Measurements from ENCODE around the gene PPP2R3B.
"Not testable (repeated sequence)": the region's sequence is repeated elsewhere in the genome, so short reads cannot be mapped to it uniquely, and the experiment has no call there.

PPP2R3B gene

DNA sequence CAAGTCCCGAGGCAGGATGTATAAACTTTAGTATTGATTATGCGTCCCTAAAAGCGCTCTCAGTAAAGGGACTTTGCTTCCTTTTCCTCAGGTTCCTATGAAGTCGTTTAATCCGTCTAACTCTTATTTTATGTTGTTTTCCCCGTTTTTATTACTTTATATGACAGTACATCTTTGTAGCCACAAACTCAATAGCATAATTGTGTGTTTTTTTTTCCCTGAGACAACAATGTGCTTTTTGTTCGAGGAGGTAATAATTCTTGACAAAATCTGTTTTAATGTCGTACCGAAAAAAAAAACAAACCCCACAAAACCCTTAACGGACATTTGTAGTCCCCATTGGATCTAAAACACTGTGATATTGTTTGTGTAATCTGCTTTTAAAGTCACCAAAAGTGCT is 17.9 kb upstream of the PPP2R3B start:
- no peak for DNase-seq

DNA sequence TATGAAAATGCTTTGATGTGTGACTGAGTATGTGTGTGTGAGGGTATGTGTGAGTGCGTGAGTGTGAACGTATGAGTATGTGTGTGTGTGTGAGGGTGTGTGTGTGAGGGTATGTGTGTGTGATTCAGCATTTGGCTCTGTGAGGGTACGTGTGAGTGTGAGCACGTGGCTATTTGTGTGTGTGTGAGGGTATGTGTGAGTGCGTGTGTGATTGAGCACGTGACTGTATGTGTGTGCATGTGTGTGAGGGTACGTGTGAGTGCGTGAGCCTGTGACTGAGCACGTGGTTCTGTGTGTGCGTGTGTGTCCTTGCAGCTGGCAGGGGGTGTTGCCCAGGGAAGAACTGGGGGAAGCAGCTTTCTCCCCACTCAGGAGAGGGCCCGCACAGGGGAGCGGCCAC is 16.1 kb upstream of the PPP2R3B start:
- no peak for DNase-seq

DNA sequence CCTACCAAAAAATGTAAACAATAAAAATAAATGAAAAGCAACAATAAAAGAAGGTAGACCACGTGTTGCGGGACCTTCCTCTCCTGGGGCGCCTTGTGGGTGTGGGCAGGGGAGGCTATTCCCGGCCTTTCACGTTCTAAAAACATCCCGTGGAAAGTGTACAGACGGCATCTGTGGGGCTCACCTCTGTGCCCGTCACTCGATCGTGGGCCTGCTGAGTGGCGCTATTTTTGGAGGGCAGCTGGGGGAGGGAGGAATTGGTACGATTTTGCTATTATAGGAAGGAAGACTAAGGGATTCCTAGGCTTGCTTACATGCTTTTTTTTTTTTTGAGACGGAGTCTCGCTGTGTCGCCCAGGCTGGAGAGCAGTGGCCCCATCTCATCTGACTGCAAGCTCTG is 13.6 kb upstream of the PPP2R3B start:
- no peak for DNase-seq

DNA sequence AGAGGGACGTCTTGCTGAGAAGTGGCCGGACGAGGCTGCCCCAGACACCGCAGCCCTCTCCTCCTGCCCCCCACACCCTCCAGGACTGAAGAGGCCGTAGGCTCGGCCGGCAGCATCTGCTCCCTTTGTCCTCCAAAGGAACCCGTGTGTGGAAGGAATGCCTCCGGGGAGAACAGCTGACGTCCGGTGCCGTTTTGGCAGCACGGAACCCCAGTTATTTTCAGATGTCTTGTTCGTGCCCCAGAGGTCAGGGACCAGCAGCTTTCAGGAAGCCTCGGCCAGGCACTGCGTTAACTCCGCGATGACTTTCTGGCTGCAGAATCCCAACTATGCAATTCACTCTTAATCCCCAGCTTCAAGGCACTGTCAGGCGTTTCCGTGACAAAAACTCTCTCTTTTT is 10.9 kb upstream of the PPP2R3B start:
- peak; percentile 85 for DNase-seq

DNA sequence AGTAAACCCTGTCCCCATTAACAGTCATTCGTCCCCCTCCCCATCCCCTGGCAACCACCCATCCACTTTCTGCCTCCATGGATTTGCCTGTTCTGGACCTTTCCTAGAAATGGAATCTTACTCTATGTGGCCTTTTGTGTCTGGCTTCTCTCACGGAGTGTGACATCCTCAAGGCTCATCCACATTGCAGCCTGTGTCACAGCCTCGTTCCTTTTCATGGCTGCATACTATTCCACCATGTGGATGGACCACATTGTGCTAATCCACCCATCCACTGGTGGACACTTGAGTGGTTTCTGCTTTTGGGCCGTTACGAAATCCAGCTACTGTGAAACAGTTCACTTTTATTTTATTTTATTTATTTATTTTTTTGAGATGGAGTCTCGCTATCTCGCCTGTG is 8.1 kb upstream of the PPP2R3B start:
- no peak for DNase-seq

DNA sequence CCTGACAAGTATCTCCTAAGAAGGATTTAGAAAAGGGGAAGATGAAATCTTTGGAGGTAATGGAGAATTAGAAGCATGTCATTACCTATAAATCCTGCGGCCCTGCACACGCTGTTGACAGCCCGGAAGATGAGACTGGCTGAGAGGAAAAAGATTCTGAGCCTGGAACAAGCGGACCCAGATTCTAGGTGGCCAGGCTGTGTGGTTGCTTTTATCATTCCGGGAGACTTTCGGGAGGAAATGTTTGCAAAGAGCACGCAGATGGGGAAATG is 5.8 kb upstream of the PPP2R3B start:
- DNase-seq: no peak

DNA sequence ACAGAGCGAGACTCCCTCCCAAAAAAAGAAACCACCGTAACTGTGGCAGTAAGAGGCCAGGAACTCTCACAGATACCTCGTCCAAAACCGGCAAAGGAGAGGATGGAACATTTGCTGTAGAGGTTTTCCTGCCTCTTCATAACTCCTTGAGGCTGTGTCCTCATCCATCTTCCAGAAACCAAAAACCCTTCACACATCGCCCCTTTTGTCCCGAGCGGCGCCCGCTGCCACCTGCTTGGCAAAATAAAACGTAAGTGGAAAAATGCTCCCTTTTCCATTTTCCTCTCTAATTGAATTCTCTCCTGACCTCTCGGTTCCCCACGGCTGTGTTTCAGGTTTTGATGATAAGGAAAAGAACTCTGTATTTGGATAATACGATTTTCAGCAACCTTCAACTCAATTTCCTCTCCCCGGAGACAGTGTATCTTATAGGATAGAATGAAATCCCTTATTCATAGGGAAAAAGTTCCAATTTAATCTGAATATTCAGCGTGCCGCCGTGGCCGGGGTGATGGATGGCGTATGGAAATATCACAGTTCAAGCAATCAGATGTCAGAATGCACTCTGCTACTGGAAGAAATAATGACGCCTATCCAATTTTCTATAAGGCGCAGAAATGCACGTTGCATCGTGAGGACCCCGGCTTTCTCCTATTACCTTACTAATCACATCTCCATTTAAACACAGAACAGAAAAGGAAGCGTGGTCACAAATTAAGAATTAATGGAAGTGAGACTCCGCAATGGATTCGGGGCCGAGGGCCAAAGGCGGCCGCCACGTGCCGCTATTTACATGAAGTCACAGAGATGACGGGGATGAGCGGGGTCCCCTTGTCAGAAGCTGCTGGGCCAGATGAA is 5.2 kb upstream of the PPP2R3B start:
- DNase-seq: no peak

DNA sequence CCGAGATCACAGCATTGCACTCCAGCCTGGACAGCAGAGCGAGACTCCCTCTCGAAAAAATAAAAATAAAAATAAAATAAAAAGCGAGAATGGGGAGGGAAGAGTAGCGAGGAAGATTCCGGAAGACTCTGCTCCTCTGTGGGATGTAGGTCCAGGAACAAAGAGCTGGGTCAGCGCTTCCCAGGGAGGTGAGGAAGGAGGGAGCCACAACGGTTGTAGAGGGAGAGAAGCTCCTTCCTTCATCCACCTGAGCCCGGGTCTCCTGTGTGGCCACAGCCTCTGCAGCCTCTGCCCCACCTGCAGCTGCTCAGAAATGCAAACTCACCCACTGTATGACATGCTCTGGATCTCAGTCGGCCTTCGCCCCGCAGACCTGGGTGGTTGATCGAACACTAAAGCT is 3.8 kb upstream of the PPP2R3B start:
- no peak for DNase-seq

DNA sequence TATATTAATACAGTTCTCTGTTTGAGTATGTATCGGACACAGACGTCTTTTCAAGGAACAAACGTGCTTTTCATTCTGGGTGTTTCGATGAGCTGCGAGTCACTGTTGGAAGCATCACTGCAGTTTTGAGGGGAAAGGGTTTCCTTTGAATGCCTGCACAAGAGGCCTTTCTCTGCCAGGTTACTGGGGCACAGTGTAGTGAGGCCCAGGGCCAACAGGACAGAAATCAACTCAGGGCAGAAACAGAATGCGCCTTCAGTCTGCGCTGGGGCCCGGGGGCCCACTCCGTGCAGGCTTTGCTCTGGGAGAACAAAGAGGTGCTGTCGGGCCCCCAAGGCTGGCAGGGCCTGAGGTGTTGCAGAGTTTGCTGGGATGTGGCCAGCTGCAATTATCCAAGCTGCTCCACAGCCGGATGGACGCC is 2.3 kb upstream of the PPP2R3B start:
- peak; percentile 57 for DNase-seq

DNA sequence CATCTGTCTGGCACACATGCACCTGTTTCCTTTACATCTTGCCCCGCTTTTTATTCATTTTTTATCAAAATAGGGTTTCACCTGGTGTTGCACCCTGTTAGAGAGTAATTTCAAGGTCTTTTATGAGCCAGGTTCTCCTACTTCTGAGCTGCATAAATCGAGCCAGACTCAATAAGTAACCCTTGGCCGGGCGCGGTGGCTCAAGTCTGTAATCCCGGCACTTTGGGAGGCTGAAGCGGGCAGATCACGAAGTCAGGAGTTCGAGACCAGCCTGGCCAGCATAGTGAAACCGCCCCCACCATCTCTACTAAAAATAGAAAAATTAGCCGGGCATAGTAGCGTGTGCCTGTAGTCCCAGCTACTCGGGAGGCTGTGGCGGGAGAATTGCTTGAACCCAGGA is 1.0 kb upstream of the PPP2R3B start:
- no peak for DNase-seq

DNA sequence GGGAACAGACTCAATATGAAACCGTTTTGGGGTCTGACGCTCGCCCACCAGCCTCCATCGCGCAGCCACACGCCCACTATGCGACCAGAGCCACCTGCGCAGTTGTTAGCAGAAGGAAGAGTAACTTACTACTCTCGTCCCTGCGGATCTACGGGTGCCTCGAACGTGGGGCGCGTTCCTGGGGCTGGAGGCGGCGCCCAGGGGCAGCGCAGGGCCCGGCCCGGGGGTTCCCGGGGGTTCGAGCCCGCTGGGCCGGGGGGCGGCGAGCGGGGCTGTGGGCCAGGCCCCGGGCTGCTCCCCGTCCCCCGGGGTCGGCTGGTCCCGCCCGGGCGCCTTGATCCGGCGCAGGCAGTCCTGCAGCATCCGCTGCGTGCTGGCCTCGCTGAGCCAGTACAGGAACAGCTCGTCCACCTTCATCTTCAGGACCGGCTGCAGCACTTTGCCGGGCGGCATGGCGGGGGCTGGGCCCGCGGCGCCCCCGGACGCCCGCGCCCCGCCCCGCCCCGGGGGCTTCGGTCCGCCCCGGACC is 404 bp downstream of the PPP2R3B start:
- DNase-seq: no peak

DNA sequence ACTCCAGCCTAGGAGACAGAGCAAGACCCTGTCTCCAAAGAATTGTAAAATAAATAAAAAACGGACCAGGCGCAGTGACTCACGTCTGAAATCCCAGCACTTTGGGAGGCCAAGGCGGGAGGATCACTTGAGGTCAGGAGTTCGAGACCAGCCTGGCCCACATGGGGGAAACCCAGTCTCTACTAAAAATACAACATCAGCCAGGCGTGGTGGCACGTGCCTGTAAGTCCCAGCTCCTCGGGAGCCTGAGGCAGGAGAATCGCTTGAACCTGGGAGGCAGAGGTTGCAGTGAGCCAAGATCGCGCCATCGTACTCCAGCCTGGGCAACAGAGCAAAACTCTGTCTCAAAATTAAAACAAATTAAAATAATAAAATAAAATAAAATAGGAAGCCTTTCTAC is 971 bp downstream of the PPP2R3B start:
- not testable (repeated sequence) for DNase-seq

DNA sequence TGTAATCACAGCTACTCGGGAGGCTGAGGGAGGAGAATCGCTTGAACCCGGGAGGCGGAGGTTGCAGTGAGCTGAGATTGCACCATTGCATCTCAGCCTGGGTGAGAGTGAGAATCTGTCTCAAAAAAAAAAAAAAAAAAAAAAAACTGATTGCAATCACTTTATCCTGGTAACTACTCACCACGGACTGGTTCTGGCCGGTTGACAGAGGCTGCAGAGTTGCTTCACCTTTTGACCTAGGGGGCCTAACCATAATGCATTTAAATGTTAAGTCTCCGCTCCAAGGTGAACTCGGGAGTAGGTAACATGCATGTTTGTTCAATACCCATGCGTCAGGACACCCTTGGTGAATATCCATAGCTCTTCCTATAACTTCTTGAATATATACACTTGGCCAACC is 1.8 kb downstream of the PPP2R3B start:
- no peak for DNase-seq

DNA sequence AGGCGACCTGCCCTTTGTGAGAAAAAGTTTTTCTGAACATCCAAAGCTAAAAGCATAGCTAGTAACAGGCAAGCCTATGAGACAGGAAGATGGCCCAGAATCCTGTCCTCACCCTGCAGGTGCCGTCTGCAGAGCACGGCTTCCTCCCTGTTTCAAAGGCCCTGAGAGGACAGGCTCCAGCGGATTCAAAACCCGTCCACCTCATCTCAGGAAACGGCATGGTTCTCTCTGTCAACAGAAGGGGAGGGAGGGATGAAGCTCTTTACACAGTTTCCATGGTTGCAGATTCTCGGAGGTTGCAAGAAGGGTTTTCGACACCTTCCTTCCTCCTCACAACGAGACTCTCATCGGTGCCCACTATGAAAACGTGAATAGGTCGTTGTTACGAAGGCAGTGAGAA is 8.3 kb downstream of the PPP2R3B start:
- DNase-seq: no peak

DNA sequence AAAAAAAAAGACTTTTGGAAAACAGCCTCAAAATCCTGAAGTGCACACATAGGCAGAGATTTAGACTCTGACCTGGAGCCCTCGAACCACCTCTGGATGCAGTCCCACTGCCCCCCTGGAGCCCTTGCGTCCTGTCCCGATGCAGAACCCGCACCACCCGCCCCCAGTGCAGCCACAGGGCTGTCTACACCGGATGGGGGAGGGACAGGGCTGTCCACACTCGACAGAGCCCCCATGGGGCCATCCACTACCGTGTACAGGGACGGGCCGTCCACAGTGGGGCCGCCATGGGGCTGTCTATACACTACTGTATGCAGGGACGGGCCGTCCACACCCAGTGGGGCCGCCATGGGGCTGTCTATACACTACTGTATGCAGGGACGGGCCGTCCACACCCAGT is 10.5 kb downstream of the PPP2R3B start:
- not testable (repeated sequence) for DNase-seq

DNA sequence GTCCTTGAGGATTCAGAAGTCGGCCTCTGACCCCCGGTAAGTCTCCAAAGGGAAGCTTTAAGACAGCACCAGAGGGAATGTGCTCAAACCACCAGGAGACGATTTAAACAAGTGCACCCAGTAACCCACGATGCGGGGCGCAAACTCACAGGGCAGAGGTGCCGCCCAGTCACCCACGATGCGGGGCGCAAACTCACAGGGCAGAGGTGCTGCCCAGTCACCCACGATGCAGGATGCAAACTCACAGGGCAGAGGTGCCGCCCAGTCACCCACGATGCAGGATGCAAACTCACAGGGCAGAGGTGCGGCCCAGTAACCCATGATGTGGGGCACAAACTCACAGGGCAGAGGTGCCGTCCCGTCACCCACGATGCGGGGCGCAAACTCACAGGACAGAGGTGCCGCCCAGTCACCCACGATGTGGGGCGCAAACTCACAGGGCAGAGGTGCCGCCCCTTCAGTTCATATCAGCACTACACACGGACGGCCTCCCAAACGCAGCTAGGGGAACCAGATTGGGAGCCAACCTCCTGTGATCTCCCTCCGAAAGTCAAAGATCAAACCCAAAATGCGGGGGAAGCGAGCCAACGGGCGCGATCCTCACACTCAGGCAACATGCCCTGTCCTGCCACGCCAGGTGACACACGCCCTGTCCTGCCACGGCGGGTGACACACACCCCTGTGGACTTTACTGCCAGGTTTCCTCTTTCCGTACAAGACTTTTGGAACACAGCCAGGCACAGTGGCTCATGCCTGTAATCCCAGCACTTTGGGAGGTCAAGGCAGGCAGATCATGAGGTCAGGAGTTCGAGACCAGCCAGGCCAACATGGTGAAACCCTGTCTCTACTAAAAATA is 11.3 kb downstream of the PPP2R3B start:
- DNase-seq: no peak

DNA sequence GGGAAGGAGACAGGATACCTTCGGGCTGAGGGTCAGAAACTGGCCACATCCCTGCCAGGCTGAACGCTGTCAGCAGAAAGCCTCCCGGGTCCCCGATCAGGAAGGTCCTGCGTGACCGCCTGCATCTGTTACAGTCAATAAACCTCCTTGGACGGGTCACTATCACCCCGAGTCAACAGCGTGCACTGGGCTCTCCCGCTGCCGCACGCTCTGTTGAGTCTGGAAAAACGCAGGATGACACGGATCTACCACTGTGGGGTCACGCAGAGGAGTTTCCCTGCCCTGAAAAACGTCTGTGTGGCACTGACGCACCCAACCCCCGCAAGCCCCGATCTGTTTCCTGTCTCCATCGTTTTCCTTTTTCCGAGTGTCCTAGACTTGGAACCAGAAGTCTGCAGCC is 12.1 kb downstream of the PPP2R3B start:
- DNase-seq: no peak

DNA sequence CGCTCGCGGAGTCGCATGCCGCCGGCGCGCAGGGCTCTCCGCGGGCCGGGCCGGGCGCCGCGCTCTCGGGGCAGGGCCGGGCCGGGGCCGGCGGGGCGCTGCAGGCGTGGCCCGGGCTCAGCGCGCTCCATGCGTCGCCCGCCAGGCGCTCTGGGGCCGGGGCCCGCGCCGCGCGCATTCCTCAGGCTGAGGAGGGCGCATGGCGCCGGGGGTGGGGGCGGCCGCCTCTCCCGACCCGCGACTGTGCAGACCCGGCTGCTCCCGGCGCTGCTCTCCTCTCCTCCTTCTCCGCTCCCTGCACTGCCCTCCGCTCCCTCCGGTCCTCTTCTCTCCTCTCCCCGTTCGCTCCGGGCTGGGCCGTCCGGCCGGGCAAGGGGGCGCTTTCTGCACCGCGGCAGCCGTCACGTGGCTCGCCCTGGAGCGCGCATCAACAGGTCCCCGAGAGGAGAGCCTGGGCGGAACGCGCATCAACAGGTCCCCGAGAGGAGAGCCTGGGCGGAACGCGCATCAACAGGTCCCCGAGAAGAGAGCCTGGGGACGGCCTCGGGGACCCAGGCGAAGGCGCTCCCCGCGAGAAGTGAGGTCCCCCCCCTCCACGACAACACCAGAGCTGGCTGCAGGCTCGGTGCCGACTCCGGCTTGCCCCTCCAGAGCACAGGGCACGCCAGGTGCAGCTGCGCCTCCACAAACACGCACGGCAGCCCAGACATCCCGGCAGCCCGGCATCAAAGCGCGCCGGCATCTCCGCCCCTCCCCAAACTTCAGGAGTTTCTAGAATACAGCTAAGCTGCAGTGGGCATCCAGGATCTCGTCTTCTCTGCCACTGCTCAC is 12.9 kb downstream of the PPP2R3B start:
- peak; percentile 54 for DNase-seq

DNA sequence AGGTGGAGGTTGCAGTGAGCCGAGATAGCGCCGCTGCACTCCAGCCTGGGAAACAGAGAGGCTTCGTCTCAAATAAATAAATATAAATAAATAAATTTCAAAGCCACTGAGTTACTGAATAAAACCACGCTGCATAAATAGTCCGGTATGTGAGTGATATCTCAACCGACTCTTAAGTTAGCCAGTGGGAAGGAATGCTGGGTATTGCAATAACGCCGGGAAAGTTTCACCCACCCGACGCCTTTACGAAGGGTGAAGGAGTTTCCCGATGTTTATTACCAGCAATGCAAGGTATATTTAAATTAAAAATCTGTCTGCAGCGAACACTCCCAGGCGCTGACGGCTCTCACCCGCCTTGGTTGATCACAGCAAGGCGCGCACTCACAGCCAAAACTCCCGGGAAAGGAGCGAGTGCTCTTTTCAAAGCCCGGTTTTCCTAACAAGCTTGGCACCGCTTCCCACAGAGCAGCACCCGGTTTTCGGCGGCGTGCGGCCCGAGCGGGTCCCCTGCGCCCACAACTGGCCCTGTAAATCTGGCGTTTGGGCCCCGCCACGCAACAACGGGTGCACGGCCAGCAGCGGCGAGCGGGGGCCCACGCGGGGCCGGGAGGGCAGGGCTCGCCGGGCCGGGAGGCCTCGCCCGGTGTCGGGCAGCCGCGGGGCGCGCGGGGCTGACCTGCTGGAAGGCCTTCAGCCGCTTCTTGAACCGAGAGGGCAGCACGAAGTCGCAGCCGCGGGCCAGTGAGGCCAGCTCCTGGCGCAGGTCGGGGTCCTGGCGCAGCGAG is 13.7 kb downstream of the PPP2R3B start:
- no peak for DNase-seq

DNA sequence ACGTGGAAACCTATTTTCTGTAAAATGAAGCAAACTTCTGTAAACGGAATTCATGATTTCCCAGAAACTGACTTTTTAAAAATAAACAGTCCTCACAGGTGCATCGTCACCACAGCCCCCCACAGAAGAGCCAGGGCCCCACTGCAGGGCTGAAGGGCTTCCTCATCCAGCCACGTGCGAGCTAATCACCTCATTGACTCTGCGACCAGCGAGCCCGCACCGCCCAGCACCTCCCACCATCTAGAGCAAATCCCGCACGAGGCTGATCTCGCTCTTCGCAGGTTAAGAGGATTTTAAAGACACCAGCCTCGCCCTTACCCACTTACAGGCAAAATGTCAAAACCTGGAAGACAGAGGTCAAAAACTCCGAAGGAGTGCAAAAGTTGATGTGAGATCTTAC is 14.8 kb downstream of the PPP2R3B start:
- no peak for DNase-seq

DNA sequence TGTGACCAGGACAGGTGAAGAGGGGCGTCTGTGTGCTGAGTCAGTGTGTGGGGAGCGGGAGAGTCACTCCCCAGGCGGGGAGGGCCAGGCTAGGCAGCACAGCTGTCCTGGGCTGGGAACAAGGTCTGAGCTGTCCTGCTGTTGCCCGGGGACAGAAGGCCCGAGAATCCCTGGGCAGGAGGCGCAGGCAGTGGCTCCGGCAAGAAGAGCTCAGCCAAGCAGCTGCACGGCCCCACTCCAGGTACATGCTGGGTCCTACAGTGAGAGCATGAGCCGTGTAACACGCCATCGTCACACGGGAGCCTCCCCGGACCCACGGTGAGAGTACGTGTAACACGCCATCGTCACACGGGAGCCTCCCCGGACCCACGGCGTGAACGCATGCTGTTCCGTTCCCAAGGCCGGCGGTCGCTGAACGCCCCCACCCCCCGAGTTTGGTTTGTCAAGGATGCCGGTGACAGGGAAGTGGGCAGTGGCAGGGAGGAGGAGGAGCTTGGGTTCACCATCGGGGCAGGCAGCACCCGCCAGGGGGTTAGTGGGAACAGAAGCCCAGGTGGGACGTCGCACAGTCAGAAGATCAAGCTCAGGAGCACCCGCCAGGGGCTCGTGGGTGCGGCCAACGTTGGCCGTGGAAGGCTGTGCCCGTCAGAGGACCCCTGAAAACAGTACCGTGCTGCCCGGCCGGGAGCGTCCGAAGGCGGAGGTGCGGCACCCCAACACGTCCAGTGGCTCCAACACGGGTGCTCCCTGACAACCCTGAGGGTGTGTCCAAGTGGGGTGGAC is 15.6 kb downstream of the PPP2R3B start:
- DNase-seq: no peak

Measured in right hindlimb (tissue), 1 donor.